A549 (cell line): ENCODE results near the gene PBRM1. TPM values are rescaled to one million over a fixed set of nuclear protein-coding genes. Genes with fewer than 3 reads are reported as not detected.

ENCODE experiments used
- ATAC-seq, 2 experiments: fragments of 200-7000 bp in 1 of 2; fragments of >200 bp in 1 of 2; cut with Nextera tagmentation in 1 of 2; cut with Tn5 transposase in 1 of 2; 3 replicates each; pipeline versions ENCODE4 v1.8.0 to v1.9.1; 2018 to 2020; ENCODE audit warnings: mild to moderate bottlenecking in 1 of 2, moderate library complexity in 1 of 2
- CTCF ChIA-PET: fragments of 300-600 bp; sonication (Branson Sonifier 250); formaldehyde crosslinking; extraction: SDS; loops from one replicate; lab custom pipeline; 2021; ENCODE audit warnings: antibody characterized with exemption, inconsistent platforms; lab: Yijun Ruan, JAX
- POLR2A ChIA-PET: fragments of 350-600 bp; formaldehyde crosslinking; extraction: SDS; loops from one replicate; lab custom pipeline; 2021; ENCODE audit warnings: antibody characterized with exemption, inconsistent platforms; lab: Yijun Ruan, JAX
- DNase-seq, 2 experiments: peaks; one replicate each; pipeline versions ENCODE4 v3.0.0 to v3.0.0-alpha.2; 2011 to 2016; ENCODE audit warnings: low read depth in 1 of 2, low spot score in 1 of 2
- FAIRE-seq: peaks from 2 replicates; lab custom pipeline; 2011; peaks lifted over from hg19 to GRCh38; lab: Jason Lieb, UNC
- H3K27ac ChIP-seq, 2 experiments: fragments of >200 bp; sonication (Bioruptor Twin); formaldehyde crosslinking; 3 replicates each; pipeline ENCODE4 v1.5.1; 2016 to 2017
- H3K4me1 ChIP-seq: fragments of >200 bp; sonication (Bioruptor Twin); formaldehyde crosslinking; 3 replicates; pipeline ENCODE4 v1.6.1; 2016
- H3K4me2 ChIP-seq: fragments of >200 bp; sonication (Bioruptor Twin); formaldehyde crosslinking; 3 replicates; pipeline ENCODE4 v1.6.1; 2016
- H3K4me3 ChIP-seq: fragments of >200 bp; sonication (Bioruptor Twin); formaldehyde crosslinking; 3 replicates; pipeline ENCODE4 v1.5.1; 2016
- H3K9me3 ChIP-seq: fragments of >200 bp; sonication (Bioruptor Twin); formaldehyde crosslinking; 3 replicates; pipeline ENCODE4 v1.6.1; 2016
- BHLHE40 ChIP-seq: IDR thresholded peaks from 2 replicates; pipeline ENCODE4 v1.6.1; 2012; ENCODE audit warnings: low read depth, low read length, inconsistent platforms
- CHD4 ChIP-seq: fragments of 200-600 bp; sonication (generic); IDR thresholded peaks from 2 replicates; pipeline ENCODE4 v1.6.1; 2016; ENCODE audit warnings: antibody characterized with exemption, mild to moderate bottlenecking, borderline replicate concordance
- FOSL2 ChIP-seq, 2 experiments: fragments of 450-650 bp in 1 of 2; fragments of >200 bp in 1 of 2; sonication (Bioruptor Twin) in 1 of 2; formaldehyde crosslinking; IDR thresholded peaks; 2 replicates each; pipeline versions ENCODE4 v1.5.0 to v1.6.1; 2016 to 2020; ENCODE audit warnings: mild to moderate bottlenecking in 1 of 2, moderate library complexity in 1 of 2
- GATA3 ChIP-seq: IDR thresholded peaks from 2 replicates; pipeline ENCODE4 v1.6.1; 2012; ENCODE audit warnings: borderline replicate concordance
- HDAC2 ChIP-seq: fragments of 200-600 bp; sonication (generic); IDR thresholded peaks from 2 replicates; pipeline ENCODE4 v1.6.1; 2016
- HEYL ChIP-seq: fragments of 250-450 bp; sonication (Bioruptor Pico); IDR thresholded peaks from 2 replicates; pipeline ENCODE4 v1.8.0; 2021; ENCODE audit warnings: mild to moderate bottlenecking, moderate library complexity
- MAFK ChIP-seq: fragments of 450-650 bp; IDR thresholded peaks from 2 replicates; pipeline ENCODE4 v1.6.1; 2014; ENCODE audit not compliant: partially characterized antibody
- PHF8 ChIP-seq: fragments of 200-600 bp; sonication (generic); IDR thresholded peaks from 2 replicates; pipeline ENCODE4 v1.6.1; 2016; ENCODE audit warnings: low read depth, mild to moderate bottlenecking, antibody characterized with exemption, moderate library complexity, borderline replicate concordance
- RARB ChIP-seq: fragments of 250-450 bp; sonication (Bioruptor Pico); IDR thresholded peaks from 2 replicates; pipeline ENCODE4 v1.8.0; 2021; ENCODE audit warnings: mild to moderate bottlenecking, moderate library complexity
- RNF2 ChIP-seq: fragments of 200-600 bp; sonication (generic); IDR thresholded peaks from 2 replicates; pipeline ENCODE4 v1.6.1; 2016; ENCODE audit warnings: low read depth, mild to moderate bottlenecking, antibody characterized with exemption, moderate library complexity, borderline replicate concordance
- SMC3 ChIP-seq: fragments of >200 bp; sonication (Bioruptor Twin); formaldehyde crosslinking; IDR thresholded peaks from 3 replicates; pipeline ENCODE4 v1.6.1; 2018; ENCODE audit warnings: inconsistent platforms
- TP53 ChIP-seq: fragments of 250-450 bp; sonication (Bioruptor Pico); IDR thresholded peaks from 2 replicates; pipeline ENCODE4 v1.5.0; 2021; ENCODE audit warnings: mild to moderate bottlenecking, moderate library complexity
- ZFP36 ChIP-seq: fragments of 450-650 bp; IDR thresholded peaks from 2 replicates; pipeline ENCODE4 v1.6.1; 2014; ENCODE audit warnings: borderline replicate concordance; ENCODE audit not compliant: partially characterized antibody
- ZSCAN20 ChIP-seq: fragments of 250-450 bp; sonication (Bioruptor Pico); IDR thresholded peaks from 2 replicates; pipeline ENCODE4 v1.8.0; 2022; ENCODE audit warnings: mild to moderate bottlenecking, moderate library complexity
- WGBS: methylation state at CpG from one replicate; pipeline ENCODE4 v1.1.6; 2017; ENCODE audit errors: missing lambda C conversion rate; 5-methylcytosine and 5-hydroxymethylcytosine counted together
- polyA plus RNA-seq, 4 experiments: library from polyadenylated mRNA; depleted of rRNA in 3 of 4; stranded (reverse); fragments of >200 nt; fragmentation: RNase III in 1 of 4; extraction: RNeasy Plus Mini Kit Qiagen cat#74134 plus additional on column Dnase treatment in 1 of 4; gene quantifications; 2 replicates in 3 of 4; 3 replicates in 1 of 4; pipeline ENCODE4 v1.2.3, GENCODE V29; 2011 to 2017
- TF ChIP-seq, protein P1 (sequence below): IDR thresholded peaks from 2 replicates; pipeline ENCODE4 v1.6.1; 2012; ENCODE audit warnings: low read depth, borderline replicate concordance
- TF ChIP-seq, protein P2 (sequence below): fragments of 450-650 bp; IDR thresholded peaks from 2 replicates; pipeline ENCODE4 v1.6.1; 2014; ENCODE audit warnings: antibody characterized with exemption
- TF ChIP-seq, protein P3 (sequence below): IDR thresholded peaks from 2 replicates; pipeline ENCODE4 v1.6.1; 2012
- TF ChIP-seq, protein P4 (sequence below): IDR thresholded peaks from 2 replicates; pipeline ENCODE4 v1.6.1; 2012

PBRM1 gene
- polyA plus RNA-seq, 2 of the 4 experiments (the other 2 are of a cell fraction) = 15.0 to 21.6 TPM

DNA sequence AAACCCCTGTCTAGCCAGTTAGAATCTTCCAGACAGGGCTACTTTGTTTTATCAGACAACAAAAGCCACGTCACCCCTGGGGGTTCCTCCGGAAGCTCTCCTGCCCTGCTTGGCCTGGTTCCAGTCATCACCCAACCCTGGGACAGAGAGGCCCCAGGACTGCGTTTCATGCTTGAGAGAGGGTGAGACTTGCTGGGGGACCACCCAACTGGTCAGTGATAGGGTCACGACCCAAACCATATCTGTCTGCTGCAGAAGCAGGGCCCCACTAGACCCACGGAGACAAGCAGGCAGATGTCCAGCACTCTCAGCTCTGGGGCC lies 153.2 kb downstream of the PBRM1 start:
- H3K4me2 ChIP-seq = peak overlapping the region; percentile 91
- ChIA-PET POLR2A (no interaction called here), CTCF (interaction anchor here (0.9 to 1.0 kb wide), 2 partner anchors 60 to 61 kb away, joined by 3 to 4 read pairs; no protein-coding TSS in a partner anchor)
- peak overlapping the region; percentile 94 for H3K27ac ChIP-seq
- H3K4me3 ChIP-seq = peak overlapping the region; percentile 87
- 80% methylated on average over 1 of the region's 5 CpGs for WGBS
- H3K4me1 ChIP-seq = peaks cover 18% of the 10 kb centered on the region
- no peak for FAIRE-seq
- H3K9me3 ChIP-seq = no peaks in the 10 kb centered on the region
- no peak for ATAC-seq
- no peak for DNase-seq
- TF ChIP-seq GATA3 (no peak), HEYL (CRISPR knock-in tag) (no peak), BHLHE40 (no peak), PHF8 (no peak), ZFP36 (no peak), FOSL2 (IDR thresholded peaks at IDR 0.05) (no peak), FOSL2 (CRISPR knock-in tag; IDR thresholded peaks at IDR 0.05) (no peak), ZSCAN20 (CRISPR knock-in tag) (no peak)
- TF ChIP-seq, protein P1, sequence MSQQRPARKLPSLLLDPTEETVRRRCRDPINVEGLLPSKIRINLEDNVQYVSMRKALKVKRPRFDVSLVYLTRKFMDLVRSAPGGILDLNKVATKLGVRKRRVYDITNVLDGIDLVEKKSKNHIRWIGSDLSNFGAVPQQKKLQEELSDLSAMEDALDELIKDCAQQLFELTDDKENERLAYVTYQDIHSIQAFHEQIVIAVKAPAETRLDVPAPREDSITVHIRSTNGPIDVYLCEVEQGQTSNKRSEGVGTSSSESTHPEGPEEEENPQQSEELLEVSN = no peak
- TF ChIP-seq, all 56 proteins: peak for 0

DNA sequence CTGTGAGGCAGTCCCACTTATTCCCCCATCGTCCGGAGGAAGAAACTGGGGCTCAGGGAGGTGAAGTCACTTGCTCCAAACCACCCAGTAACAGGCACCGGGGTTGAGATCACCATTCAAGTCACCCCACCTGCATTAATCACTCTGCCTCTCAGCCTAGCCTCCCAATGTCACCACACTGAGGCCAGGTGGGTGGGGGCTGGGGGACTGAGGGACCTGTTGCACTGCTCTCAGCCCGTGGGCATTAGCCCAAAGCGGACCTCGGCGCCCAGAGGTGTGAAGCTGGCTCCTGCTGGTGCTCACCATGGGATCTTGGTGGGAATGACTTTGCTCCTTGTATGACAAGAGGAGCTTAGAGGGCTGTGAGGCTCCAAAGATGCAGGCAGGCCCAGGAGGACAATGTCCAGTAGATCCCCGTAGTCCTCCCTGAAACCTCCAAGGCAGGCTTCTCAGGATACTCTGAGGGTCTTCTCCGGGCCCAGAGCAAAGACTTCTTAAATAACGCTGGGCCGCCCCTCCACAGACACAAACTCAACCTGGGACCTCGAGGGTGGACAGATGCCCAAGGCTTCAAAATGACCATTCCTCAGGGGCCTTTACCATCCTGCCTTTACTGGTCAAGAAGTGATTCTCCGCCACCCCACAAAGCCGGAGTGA lies 153.7 kb downstream of the PBRM1 start:
- no peaks in the 10 kb centered on the region for H3K9me3 ChIP-seq
- peak overlapping the region; percentile 91 for H3K4me2 ChIP-seq
- POLR2A ChIA-PET = no interaction called here
- H3K4me1 ChIP-seq = peaks cover 17% of the 10 kb centered on the region
- FAIRE-seq (no peak), DNase-seq (no peak), ATAC-seq (no peak)
- H3K27ac ChIP-seq = peak overlapping the region in 1 of 2 experiments; percentile 94; a peak in 2 of 6 replicates
- WGBS = 88% methylated on average over 6 of the region's 14 CpGs
- CTCF ChIA-PET = interaction anchor here (0.9 kb wide), 1 partner anchor 60 kb away, joined by 3 read pairs; no protein-coding TSS in a partner anchor
- no peak overlapping the region for H3K4me3 ChIP-seq
- TF ChIP-seq, protein P2, sequence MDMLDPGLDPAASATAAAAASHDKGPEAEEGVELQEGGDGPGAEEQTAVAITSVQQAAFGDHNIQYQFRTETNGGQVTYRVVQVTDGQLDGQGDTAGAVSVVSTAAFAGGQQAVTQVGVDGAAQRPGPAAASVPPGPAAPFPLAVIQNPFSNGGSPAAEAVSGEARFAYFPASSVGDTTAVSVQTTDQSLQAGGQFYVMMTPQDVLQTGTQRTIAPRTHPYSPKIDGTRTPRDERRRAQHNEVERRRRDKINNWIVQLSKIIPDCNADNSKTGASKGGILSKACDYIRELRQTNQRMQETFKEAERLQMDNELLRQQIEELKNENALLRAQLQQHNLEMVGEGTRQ = no peak
- TF ChIP-seq SMC3 = no peak
- TF ChIP-seq, protein P3, sequence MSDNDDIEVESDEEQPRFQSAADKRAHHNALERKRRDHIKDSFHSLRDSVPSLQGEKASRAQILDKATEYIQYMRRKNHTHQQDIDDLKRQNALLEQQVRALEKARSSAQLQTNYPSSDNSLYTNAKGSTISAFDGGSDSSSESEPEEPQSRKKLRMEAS = no peak
- no peak for TF ChIP-seq HDAC2
- no peak for TF ChIP-seq RARB
- no peak for TF ChIP-seq MAFK
- TF ChIP-seq, protein P4, sequence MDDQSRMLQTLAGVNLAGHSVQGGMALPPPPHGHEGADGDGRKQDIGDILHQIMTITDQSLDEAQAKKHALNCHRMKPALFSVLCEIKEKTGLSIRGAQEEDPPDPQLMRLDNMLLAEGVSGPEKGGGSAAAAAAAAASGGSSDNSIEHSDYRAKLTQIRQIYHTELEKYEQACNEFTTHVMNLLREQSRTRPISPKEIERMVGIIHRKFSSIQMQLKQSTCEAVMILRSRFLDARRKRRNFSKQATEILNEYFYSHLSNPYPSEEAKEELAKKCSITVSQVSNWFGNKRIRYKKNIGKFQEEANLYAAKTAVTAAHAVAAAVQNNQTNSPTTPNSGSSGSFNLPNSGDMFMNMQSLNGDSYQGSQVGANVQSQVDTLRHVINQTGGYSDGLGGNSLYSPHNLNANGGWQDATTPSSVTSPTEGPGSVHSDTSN = no peak
- no peak for TF ChIP-seq RNF2

DNA sequence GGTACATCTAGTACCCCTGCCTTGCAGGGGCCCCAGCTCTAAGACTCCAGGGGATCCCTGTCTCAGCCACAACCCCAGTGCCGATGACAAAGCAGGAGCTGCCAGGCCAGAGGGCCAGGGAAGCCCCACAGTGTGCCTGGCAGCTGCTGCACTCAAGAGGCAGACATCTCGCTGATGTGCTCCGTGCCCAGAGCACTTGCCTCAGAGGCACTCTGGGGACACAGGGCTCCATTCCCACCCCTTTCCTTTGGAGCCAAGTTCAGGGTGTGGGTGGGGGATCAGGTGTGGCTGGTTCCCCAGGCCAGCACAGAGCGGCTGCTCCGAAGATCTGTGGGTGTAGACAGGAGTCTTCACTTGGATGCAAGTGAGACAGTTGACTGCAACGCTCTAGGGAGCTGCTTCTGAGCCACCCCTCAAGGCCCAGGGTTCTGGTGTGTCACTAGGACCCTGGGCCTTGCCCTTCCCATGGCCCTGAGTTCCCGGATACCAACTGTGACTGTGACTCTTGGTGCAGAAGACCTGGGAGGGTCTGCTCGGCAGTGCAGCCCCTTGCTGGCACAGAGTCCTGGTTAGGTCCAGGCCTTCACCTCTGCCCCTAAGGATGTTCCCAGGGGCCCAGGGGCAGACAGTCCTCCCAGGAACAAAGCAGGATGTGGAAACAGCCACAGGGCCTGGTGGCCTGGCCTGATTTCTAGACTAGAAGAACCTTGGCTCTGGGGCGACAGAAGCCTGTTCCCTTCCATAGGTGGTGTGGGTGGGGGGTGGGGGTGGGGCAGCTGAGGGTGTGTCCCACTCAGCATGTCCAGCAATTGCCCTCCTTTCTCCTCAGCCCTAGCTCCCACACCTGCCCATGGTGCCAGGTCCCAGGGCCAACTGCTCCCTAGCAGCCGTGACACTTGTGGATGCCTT lies 154.5 kb downstream of the PBRM1 start:
- 97% methylated on average over 4 of the region's 10 CpGs for WGBS
- no peak overlapping the region for H3K4me3 ChIP-seq
- DNase-seq (no peak), ATAC-seq (no peak), FAIRE-seq (no peak)
- peaks cover 17% of the 10 kb centered on the region for H3K4me1 ChIP-seq
- ChIA-PET CTCF (interaction anchor here (0.9 kb wide), 1 partner anchor 59 kb away, joined by 3 read pairs; no protein-coding TSS in a partner anchor), POLR2A (no interaction called here)
- TF ChIP-seq CHD4 = no peak
- TF ChIP-seq TP53 (CRISPR knock-in tag) = no peak
- H3K27ac ChIP-seq = no peak overlapping the region
- H3K4me2 ChIP-seq = no peak overlapping the region
- H3K9me3 ChIP-seq = no peaks in the 10 kb centered on the region
